C4-2B (cell line): ENCODE results near the gene MGAT1.

Experiments
- CTCF ChIP-seq: fragments of 450-650 bp; conservative IDR thresholded peaks from 2 replicates; pipeline ENCODE4 v1.5.1; 2017; ENCODE audit warnings: mild to moderate bottlenecking
- ZFX ChIP-seq: fragments of 450-650 bp; IDR thresholded peaks from 2 replicates; pipeline ENCODE4 v1.6.1; 2017

- TF ChIP-seq CTCF (no peak), ZFX (no peak)
Measured at GRCh38 chr5:180837478-180837877, 34.9 kb upstream of the MGAT1 start.
